HCT116 (cell line): ENCODE measurements around the gene LRSAM1. TPM values are rescaled to one million over a fixed set of nuclear protein-coding genes. Genes with fewer than 3 reads are reported as not detected.

Experiments used
- ATAC-seq: fragments of 200-7000 bp; cut with Tn5 transposase; 2 replicates; pipeline ENCODE4 v1.9.1; 2020; ENCODE audit warnings: mild to moderate bottlenecking, moderate library complexity
- BruUV-seq: library from RNA; stranded (reverse); fragments of 400-500 nt; replicated peaks from 2 replicates; lab custom pipeline; 2021; lab: Mats Ljungman, UMichigan
- CTCF ChIA-PET: fragments of 300-600 bp; sonication (Branson Sonifier 250); formaldehyde crosslinking; loops from one replicate; lab custom pipeline; 2021; ENCODE audit warnings: antibody characterized with exemption; lab: Charles Lee
- POLR2A ChIA-PET: fragments of 300-600, 350-600 bp; sonication (Branson Sonifier 250); formaldehyde crosslinking; loops from one replicate; lab custom pipeline; 2021; ENCODE audit warnings: antibody characterized with exemption; lab: Charles Lee
- RAD21 ChIA-PET, 2 experiments: fragments of 300-600 bp; sonication (Branson Sonifier 250); formaldehyde crosslinking; loops; one replicate each; lab custom pipeline; 2023; ENCODE audit warnings: low total read pairs in 2 of 2; ENCODE audit not compliant: uncharacterized antibody in 2 of 2, unreplicated experiment in 2 of 2, low non-redundant PET in 1 of 2; lab: Charles Lee
- DNase-seq: peaks from one replicate; pipeline ENCODE4 v3.0.0-alpha.2; 2010; ENCODE audit warnings: low read depth, low spot score
- H2AFZ ChIP-seq: fragments of 200-600 bp; shearing (Covaris generic), sonication (generic); 2 replicates; pipeline ENCODE4 v1.6.1; 2017; ENCODE audit warnings: low read depth, mixed run types, mixed read lengths, antibody characterized with exemption, low read length; ENCODE audit not compliant: poor library complexity, severe bottlenecking
- H3K27ac ChIP-seq: 2 replicates; pipeline ENCODE4 v1.5.1; 2012; ENCODE audit warnings: low read depth, low read length
- H3K27me3 ChIP-seq: fragments of 200-600 bp; sonication (generic); 2 replicates; pipeline ENCODE4 v1.6.1; 2016; ENCODE audit warnings: mixed run types, low read length, mixed read lengths; ENCODE audit not compliant: insufficient read depth
- H3K36me3 ChIP-seq, 2 experiments: fragments of 200-500 bp in 1 of 2; fragments of 200-600 bp in 1 of 2; sonication (Bioruptor generic) in 1 of 2; sonication (generic) in 1 of 2; 2 replicates each; pipeline versions ENCODE4 v1.5.1 to v1.6.1; 2014 to 2016; ENCODE audit warnings: low read length in 2 of 2, inconsistent platforms in 1 of 2, mixed read lengths in 1 of 2, mixed run types in 1 of 2; ENCODE audit not compliant: insufficient read depth in 2 of 2, control insufficient read depth in 1 of 2
- H3K4me1 ChIP-seq, 2 experiments: fragments of 200-600 bp in 1 of 2; sonication (generic) in 1 of 2; 2 replicates each; pipeline versions ENCODE4 v1.5.1 to v1.6.1; 2012 to 2017; ENCODE audit warnings: low read length in 2 of 2, inconsistent platforms in 1 of 2, mild to moderate bottlenecking in 1 of 2, mixed read lengths in 1 of 2, mixed run types in 1 of 2, moderate library complexity in 1 of 2; ENCODE audit not compliant: insufficient read depth in 2 of 2, control insufficient read depth in 1 of 2
- H3K4me2 ChIP-seq: fragments of 200-600 bp; sonication (generic); 2 replicates; pipeline ENCODE4 v1.6.1; 2017; ENCODE audit warnings: mixed run types, low read length, mixed read lengths
- H3K4me3 ChIP-seq, 2 experiments: fragments of 200-600 bp in 1 of 2; sonication (generic) in 1 of 2; replicated peaks in 1 of 2; 2 replicates each; pipeline ENCODE4 v1.5.1; 2011 to 2016; ENCODE audit warnings: low read length in 2 of 2, control low read depth in 1 of 2, low read depth in 1 of 2, mild to moderate bottlenecking in 1 of 2, mixed read lengths in 1 of 2, mixed run types in 1 of 2
- H3K79me2 ChIP-seq: fragments of 200-600 bp; sonication (generic); 2 replicates; pipeline ENCODE4 v1.6.1; 2017; ENCODE audit warnings: mild to moderate bottlenecking, mixed run types, low read length, moderate library complexity, mixed read lengths; ENCODE audit not compliant: insufficient read depth
- H3K9ac ChIP-seq: fragments of 200-600 bp; sonication (generic); 2 replicates; pipeline ENCODE4 v1.6.1; 2016; ENCODE audit warnings: low read length, mixed read lengths
- H3K9me2 ChIP-seq: fragments of 200-600 bp; sonication (generic), shearing (Covaris generic); 2 replicates; pipeline ENCODE4 v1.6.1; 2017; ENCODE audit warnings: mixed run types, mild to moderate bottlenecking, moderate library complexity; ENCODE audit not compliant: insufficient read depth
- H3K9me3 ChIP-seq, 2 experiments: fragments of 200-500 bp in 1 of 2; fragments of 200-600 bp in 1 of 2; sonication (Bioruptor generic) in 1 of 2; sonication (generic) in 1 of 2; 2 replicates each; pipeline ENCODE4 v1.6.1; 2014 to 2017; ENCODE audit warnings: low read length in 2 of 2, mixed read lengths in 2 of 2, inconsistent platforms in 1 of 2, low read depth in 1 of 2, mild to moderate bottlenecking in 1 of 2, mixed run types in 1 of 2, moderate library complexity in 1 of 2; ENCODE audit not compliant: control insufficient read depth in 1 of 2, insufficient read depth in 1 of 2
- H4K20me1 ChIP-seq: fragments of 200-600 bp; sonication (generic), shearing (Covaris generic); 2 replicates; pipeline ENCODE4 v1.6.1; 2017; ENCODE audit warnings: mixed run types, mild to moderate bottlenecking, moderate library complexity; ENCODE audit not compliant: insufficient read depth
- CBX3 ChIP-seq: IDR thresholded peaks from 2 replicates; pipeline ENCODE4 v1.6.1; 2012; ENCODE audit warnings: low read depth
- CEBPB ChIP-seq: IDR thresholded peaks from 2 replicates; pipeline ENCODE4 v1.6.1; 2012; ENCODE audit warnings: low read depth
- CTCF ChIP-seq, 3 experiments: fragments of 200-600 bp in 1 of 3; sonication (generic) in 1 of 3; IDR thresholded peaks in 2 of 3; conservative IDR thresholded peaks in 1 of 3; 2 replicates each; pipeline ENCODE4 v1.5.1; 2012 to 2017; ENCODE audit warnings: low read depth in 2 of 3, low read length in 2 of 3, antibody characterized with exemption in 1 of 3, borderline replicate concordance in 1 of 3, control low read depth in 1 of 3, mild to moderate bottlenecking in 1 of 3, mixed read lengths in 1 of 3, mixed run types in 1 of 3, moderate library complexity in 1 of 3; ENCODE audit not compliant: insufficient read depth in 1 of 3
- EGR1 ChIP-seq: IDR thresholded peaks from 2 replicates; pipeline ENCODE4 v1.6.1; 2012; ENCODE audit warnings: low read depth
- ELF1 ChIP-seq: IDR thresholded peaks from 2 replicates; pipeline ENCODE4 v1.6.1; 2012; ENCODE audit warnings: low read depth, borderline replicate concordance
- EZH2 ChIP-seq: fragments of 200-600 bp; sonication (generic); IDR thresholded peaks from 2 replicates; pipeline ENCODE4 v1.6.1; 2017; ENCODE audit warnings: antibody characterized with exemption, mixed run types
- EZH2phosphoT487 ChIP-seq: fragments of 200-600 bp; IDR thresholded peaks from 2 replicates; pipeline ENCODE4 v1.6.1; 2018; ENCODE audit warnings: antibody characterized with exemption, borderline replicate concordance
- JUND ChIP-seq: IDR thresholded peaks from 2 replicates; pipeline ENCODE4 v1.6.1; 2012
- MAX ChIP-seq: IDR thresholded peaks from 2 replicates; pipeline ENCODE4 v1.6.1; 2012
- POLR2A ChIP-seq: IDR thresholded peaks from 2 replicates; pipeline ENCODE4 v1.7.0; 2011; ENCODE audit warnings: borderline replicate concordance; ENCODE audit not compliant: insufficient read depth, insufficient read length; ENCODE audit errors: extremely low read depth
- POLR2AphosphoS5 ChIP-seq: IDR thresholded peaks from 2 replicates; pipeline ENCODE4 v1.6.1; 2011; ENCODE audit warnings: mild to moderate bottlenecking, low read depth, low read length, moderate library complexity
- SIN3A ChIP-seq: IDR thresholded peaks from 2 replicates; pipeline ENCODE4 v1.6.1; 2012; ENCODE audit warnings: low read depth
- SRF ChIP-seq: IDR thresholded peaks from 2 replicates; pipeline ENCODE4 v1.6.1; 2012; ENCODE audit warnings: low read depth
- YY1 ChIP-seq: IDR thresholded peaks from 2 replicates; pipeline ENCODE4 v1.6.1; 2011; ENCODE audit warnings: low read length, low read depth, moderate library complexity, mild to moderate bottlenecking; ENCODE audit not compliant: insufficient replicate concordance; ENCODE audit errors: extremely low read depth
- ZBTB33 ChIP-seq: IDR thresholded peaks from 2 replicates; pipeline ENCODE4 v1.6.1; 2011; ENCODE audit warnings: mild to moderate bottlenecking, low read length, moderate library complexity; ENCODE audit not compliant: insufficient replicate concordance; ENCODE audit errors: extremely low read depth
- ZFX ChIP-seq: fragments of 450-650 bp; IDR thresholded peaks from 2 replicates; pipeline ENCODE4 v1.6.1; 2017
- ZNF274 ChIP-seq: fragments of 200-500 bp; sonication (Bioruptor generic); IDR thresholded peaks from 2 replicates; pipeline ENCODE4 v1.6.1; 2014; ENCODE audit warnings: mild to moderate bottlenecking, low read depth, low read length, inconsistent platforms
- intact Hi-C: fragments of 100-400 bp; cut with micrococcal nuclease; formaldehyde crosslinking; loops from 2 replicates; pipeline ENCODE4 v1.10.0; 2022
- total RNA-seq: library from RNA; stranded (reverse); gene quantifications from one replicate; pipeline ENCODE4 v1.2.1, GENCODE V29; 2021; ENCODE audit not compliant: unreplicated experiment
- TF ChIP-seq, protein P1 (sequence below): IDR thresholded peaks from 2 replicates; pipeline ENCODE4 v1.6.1; 2012

Gene LRSAM1
- total RNA-seq, 1 experiment from 2014 or later, result 25.9 TPM

DNA sequence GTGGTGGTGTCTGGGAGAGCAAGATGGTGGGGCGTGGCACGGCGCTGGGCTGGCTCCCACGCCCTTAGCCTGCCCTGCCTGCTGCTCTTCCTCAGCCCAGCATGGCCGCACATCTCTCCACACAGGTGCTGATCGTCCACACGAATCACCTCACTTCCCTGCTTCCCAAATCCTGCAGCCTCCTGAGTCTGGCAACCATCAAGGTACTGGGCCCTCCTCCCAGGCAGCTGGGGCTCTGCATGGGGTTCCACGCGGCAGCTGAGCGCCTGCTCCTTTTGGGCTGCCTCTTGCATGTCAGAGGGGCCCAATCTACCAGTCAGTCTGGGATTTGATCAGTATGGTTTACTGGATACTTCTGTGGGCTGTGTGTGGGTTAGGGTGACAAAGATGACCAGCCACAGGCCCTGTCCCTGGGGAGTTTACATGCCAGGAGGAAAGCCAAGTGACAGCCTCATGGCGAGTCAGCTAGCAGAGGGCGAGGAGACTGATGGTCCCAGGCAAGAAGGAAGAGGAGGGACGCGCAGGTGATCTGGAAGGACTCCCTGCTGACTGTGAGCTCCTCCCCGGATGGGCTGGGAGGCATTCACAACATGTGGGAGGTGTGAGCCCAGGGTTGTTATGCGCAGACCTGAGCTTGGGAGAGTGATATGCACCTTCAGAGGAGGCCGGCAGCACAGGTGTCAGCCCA, 6.0 kb downstream of the LRSAM1 start (continued):
- TF ChIP-seq EZH2phosphoT487, result no peak
- no peak for TF ChIP-seq MAX
- TF ChIP-seq POLR2AphosphoS5, result no peak

DNA sequence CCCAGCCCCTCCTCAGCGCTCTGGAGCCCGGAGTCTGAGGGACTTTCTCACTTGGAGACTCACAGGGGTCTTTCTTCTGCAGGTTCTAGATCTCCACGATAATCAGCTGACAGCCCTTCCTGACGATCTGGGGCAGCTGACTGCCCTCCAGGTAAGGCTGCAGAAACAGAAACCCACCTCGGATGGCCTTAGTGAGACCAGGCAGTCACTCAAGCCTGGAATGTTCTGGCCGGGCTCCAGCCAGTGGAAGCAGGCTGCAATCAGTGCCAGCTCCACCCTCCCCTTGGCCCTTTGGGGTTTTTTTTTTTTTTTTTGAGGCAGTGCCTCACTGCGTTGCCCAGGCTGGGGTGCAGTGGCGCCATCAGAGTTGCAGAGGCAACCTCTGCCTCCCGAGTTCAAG, 7.6 kb downstream of the LRSAM1 start:
- intact Hi-C loops, result no loop called here
- POLR2A ChIA-PET, result no interaction called here
- no TSS peak for BruUV-seq

More for the DNA sequence above, 7.6 kb downstream of the LRSAM1 start:
- no peak overlapping the region for H2AFZ ChIP-seq
- peaks cover 0 to 11% of the 10 kb centered on the region in 2 experiments; a peak in 1 of 4 replicates for H3K4me1 ChIP-seq
- no peak for ATAC-seq
- no peak overlapping the region for H3K4me2 ChIP-seq
- TF ChIP-seq, protein P1, sequence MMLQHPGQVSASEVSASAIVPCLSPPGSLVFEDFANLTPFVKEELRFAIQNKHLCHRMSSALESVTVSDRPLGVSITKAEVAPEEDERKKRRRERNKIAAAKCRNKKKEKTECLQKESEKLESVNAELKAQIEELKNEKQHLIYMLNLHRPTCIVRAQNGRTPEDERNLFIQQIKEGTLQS, result no peak
- TF ChIP-seq EZH2 (no peak), CBX3 (no peak), SRF (no peak), SIN3A (no peak), POLR2A (no peak), ZFX (no peak), ELF1 (no peak), JUND (no peak), CTCF (IDR thresholded peaks at IDR 0.05 in 2 of 3, conservative IDR thresholded peaks at IDR 0.05 in 1 of 3; ENCODE audit: borderline replicate concordance in 1 of 3, insufficient read depth in 1 of 3, low read depth in 2 of 3, low read length in 2 of 3) (no peak), ZBTB33 (no peak), MAX (no peak), YY1 (no peak), EGR1 (no peak), ZNF274 (no peak), POLR2AphosphoS5 (no peak), CEBPB (no peak)
- TF ChIP-seq, all 23 proteins: peak for 0
- Histone ChIP-seq H3K36me3 (peaks cover 15 to 19% of the 10 kb centered on the region in 2 experiments; a peak in 3 of 4 replicates), H3K4me3 (no peak overlapping the region), H3K9me2 (no peaks in the 10 kb centered on the region), H3K9me3 (no peaks in the 10 kb centered on the region), H3K27me3 (no peaks in the 10 kb centered on the region), H3K9ac (no peak overlapping the region), H4K20me1 (no peaks in the 10 kb centered on the region), H3K27ac (no peak overlapping the region), H3K79me2 (no peaks in the 10 kb centered on the region)
- no peak for DNase-seq
- ChIA-PET CTCF (no interaction called here), RAD21 (no interaction called here)
